Stimulated activated CD4-positive, alpha-beta T cell treated with anti-CD3 and anti-CD28 coated beads, Interleukin-2, amount 100 ng/mL, for 24 hours (primary cell): ENCODE measurements around the gene TRAP1.

Source experiments
- DNase-seq, 2 donors: peaks; one replicate each; pipeline ENCODE4 v3.0.0-alpha.2; 2020

Gene TRAP1

DNA sequence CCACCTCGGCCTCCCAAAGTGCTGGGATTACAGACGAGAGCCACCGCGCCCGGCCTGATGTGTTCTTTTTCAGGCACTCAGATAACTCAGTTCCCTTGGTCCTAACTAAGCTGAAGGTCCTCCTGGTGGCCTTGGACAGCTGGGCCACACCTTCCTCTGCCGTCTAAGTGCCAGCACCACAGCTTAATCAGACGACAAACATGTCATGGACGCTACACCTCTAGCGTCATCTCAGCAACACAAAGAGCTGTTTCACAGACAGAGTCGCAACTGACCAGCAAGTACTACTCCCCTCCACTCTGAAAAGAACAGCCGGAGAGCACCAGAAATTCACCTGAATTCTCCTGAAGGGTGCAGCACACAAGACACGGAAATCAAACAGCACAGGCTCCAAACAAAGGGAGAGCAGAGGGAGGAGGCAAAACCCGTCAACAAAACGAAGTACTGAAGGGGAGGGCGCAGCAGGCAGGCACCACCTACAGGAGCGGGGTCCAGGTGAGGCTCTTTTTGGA lies 4.4 kb downstream of the TRAP1 start:
- no peak for DNase-seq

DNA sequence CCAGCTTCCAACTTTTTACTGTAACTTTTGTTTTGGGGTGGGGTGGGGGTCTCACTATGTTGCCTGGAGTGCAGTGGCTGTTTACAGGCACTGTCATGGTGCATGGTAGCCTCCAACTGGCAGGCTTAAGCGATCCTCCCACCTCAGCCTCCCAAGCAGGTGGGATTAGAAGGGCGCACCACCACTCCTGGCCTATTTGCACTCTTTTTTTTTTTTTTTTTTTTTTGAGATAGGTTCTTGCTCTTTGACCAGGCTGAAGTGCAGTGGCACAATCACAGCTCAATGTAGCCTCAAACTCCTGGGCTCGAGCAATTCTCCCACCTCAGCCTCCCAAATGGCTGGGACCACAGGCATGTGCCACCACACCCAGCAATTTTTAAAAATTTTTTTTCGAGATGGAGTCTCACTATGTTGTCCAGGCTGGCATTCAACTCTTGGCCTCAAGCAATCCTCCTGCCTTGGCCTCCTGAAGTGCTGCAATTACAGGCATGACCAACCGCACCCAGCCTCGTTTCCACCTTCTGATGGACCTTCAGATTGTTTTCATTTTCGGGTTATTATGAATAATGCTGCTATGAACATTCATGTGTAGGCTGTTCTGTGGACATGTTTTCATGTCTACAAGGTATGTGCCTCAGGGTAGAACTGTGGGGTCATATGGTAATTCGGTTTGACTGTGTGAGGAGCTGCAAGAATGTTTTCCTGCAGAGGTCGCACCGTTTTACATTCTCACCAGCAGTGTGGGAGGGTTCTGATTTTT lies 10.9 kb downstream of the TRAP1 start:
- no peak for DNase-seq

DNA sequence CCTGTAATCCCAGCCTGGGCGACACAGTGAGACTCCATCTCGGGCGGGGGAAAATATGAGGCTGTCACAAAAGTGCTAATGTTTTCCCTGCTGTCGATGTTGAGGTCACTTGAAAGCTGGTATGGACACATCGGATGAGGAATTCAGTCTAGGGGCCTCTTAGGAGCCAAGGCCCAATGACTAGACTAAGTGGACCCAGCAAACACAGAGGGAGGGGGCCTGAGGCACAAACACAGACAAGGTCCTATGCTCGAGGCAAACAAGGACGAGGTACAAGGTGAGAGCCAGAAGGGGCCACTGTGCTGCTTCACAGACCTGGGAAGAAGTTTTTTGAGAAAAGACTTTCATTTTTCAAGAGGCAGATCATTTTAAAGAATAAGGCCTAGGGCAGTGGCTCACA lies 15.2 kb downstream of the TRAP1 start:
- no peak for DNase-seq

DNA sequence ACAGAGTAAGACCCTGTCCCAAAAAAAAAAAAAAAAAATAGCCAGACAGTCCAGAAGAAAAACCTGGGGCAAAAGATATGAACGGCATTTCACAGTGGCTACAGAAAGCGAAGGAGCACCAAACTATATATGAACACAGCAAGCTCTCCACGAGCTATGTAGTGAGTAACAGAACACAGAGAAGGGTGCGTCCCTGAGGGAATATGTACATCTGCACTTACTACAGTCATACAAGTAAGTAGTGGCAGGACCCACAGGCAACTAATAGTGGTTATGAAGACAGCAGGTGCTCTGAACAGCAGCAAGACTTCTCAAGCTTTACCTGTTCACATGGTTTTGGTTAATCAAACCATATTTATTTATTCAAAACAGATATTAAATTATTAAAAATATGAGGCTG lies 15.8 kb downstream of the TRAP1 start:
- no peak for DNase-seq

DNA sequence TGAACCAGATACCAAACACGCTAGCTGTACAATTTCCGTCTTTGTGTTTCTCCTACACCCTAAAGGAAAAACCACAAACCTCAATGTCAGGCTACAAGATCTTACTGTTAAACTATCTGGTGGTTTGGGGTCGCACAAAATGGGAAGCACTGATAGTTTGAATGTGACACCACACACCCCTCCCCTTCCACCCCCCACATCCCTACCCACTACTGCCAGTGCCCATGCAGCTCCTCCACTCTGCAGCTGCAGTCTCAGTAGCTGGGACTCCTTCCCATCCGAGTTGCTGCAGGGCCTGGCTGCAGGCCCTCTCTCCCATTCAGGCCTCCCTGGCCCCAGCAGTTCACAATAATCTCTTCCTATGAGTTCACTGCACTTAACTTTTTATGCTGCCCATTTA lies 18.4 kb downstream of the TRAP1 start:
- DNase-seq = no peak

DNA sequence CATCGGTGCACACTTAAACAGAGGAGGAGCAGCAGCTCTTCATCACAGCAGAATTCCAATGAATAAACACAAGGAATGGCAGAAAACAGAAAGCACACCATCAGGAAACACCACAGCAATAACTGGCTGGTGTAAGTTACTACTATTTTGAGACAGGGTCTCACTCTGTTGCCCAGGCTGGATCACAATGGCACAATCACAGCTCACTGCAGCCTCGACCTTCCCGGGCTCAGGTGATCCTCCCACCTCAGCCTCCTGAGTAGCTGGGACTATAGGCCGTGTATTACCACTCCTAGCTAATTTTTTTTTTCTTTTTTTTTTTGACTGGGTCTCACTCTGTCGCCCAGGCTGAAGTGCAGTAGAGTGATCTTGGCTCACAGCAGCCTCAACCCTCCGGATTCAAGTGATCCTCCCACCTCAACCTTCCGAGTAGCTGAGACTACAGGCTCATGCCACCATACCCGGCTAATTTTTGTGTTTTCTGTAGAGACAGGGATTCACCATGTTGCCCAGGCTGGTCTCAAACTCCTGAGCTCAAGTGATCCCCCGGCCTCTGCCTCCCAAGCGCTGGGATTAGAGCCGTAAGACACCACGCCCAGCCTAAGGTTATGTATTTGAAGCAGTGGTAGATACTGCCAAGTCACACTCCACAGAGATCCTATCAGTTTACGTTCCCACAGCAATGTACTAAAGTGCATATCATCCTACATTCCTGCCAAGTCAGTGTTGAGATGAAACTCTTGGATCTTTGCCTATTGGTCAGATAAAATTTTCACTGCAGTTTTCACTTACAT lies 20.7 kb downstream of the TRAP1 start:
- no peak for DNase-seq

DNA sequence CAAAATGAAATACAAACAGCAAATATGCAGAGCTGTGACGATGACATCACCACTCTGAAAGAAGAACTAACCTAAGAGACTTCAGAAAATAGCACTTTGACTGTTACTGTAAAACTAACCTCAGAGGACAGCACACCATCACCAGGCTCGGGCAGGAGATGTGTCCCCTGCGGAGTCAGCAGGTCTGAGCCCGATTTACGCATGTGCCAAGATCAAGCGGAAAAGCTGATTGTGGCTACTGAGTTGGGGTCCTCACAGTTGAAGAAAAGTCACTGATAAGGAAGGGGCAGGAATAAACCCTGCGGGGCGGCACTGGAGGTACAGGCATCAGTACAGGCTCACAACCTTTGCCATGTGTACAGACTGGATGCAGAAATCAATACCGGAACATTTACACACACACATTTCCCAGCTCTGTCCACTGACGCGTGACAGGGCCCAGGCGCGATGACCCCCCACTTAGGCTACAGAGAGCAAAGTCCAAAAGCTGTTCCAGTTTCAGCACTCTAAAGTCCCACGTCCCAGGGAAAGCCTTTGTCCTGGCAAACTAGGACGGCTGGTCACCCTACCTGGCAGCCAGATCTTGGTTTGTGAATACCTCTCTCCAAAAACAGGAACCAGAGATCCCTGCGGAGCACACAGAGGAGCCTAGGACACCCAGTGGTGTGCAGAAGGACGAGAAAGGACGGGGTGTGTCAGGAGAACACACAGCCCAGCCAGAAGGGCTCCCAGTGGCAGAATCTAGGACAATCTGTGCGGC lies 21.5 kb downstream of the TRAP1 start:
- no peak for DNase-seq

DNA sequence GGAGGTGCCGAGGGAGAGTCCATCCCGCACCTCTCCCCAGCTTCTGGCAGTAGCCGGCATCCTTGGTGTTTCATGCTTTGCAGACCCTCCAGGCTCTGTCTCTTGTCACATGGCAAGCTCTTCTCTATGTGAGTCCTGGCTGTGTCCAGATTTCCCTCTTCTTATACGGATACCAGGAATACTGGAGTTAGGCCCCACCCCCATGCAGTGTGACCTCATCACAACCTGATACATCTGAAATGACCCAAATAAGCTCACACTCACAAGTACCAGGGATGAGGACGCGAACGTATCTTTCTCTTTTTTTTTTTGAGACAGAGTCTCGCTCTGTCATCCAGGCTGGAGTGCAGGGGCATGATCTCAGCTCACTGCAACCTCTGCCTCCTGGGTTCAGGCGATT lies 23.3 kb downstream of the TRAP1 start:
- no peak for DNase-seq

DNA sequence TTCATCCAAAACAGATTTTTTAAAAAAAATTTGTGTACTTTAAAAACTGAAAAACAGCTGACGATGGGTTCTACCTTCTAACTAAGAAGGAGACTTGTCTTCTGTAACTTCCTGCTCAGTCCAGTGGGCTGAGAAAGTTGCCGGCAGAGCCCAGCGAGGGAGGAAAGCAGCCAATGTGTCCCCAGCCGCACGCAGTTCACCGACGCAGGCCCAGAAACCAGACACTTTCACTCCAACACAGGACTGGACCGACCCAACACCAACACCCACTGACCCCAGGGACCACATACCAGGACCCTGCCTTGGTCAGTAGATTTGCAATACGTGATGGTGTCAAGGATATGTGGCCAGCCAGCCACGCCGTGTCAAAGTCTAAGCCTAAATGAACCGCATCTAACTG lies 25.6 kb downstream of the TRAP1 start:
- DNase-seq = no peak

DNA sequence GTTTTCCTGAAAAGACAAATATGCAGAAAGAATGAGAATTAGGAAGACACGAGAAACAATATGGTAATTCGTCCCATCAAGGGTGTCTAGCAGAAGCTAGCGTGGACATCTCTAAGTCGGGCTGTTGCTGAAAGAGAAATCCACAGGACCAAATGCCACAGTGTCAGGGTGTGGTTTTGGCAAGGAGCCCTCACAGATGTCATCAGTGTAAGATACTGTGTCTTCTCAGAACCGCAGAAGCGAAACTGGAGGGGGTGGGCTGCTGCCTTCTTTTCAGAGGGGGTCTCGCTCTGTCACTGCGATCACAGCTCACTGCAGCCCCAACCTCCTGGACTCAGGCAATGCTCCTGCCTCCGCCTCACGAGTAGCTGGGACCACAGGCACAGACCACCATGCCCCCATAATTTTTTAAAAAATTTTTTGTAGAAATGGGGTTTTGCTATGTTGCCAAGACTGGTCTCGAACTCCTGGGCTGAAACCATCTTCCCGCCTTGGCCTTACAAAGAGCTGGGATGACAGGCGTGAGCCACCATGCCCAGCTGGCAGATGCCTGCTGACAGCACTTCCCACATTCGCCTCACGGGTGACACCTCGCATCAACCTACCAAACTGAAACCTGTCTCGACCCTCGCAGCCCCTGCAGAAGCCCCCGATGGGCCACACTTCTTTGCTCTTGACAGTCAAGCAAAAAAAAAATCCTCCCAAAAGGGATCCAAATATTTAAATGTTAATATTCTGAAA lies 26.2 kb downstream of the TRAP1 start:
- DNase-seq = no peak

DNA sequence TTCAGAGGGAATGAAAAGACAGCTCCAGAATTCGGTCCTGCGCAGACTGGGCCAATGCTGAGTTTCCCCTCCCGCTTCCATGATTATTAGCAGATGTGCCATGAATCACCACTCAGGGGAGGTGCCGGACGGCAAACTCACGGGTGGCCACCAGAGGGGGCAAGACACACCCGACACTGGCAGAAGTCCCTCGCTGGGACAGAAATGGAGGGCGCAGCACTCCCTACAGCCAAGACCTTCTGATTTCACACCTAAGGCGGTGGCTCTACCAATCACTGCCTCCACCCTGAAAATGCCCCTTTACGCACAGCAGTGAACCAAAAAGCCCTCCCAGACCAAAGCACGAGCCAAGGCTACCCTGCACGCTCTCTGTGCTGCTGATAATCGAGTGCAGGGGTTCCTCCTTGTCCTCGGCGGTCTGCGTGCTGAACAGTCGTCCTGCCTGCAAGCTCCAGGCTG lies 26.8 kb downstream of the TRAP1 start:
- DNase-seq = peak; percentile 84 to 85

DNA sequence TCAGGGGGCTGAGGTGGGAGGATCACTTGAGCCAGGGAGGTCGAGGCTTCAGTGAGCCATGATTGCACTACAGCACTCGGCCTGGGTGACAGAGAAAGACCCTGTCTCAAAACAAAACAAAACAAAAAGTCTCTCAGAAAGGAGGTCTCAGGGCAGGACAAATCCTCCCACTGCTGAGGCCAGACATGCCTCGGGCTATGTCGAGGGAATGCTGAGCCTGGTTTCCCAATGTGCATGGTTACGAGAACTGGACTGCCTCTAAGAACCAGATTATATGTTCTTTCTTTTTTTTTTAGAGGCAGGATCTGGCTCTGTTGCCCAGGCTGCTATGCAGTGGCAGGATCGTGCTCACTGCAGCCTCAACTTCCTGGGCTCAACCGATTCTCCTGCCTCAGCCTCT lies 27.6 kb downstream of the TRAP1 start:
- no peak for DNase-seq

DNA sequence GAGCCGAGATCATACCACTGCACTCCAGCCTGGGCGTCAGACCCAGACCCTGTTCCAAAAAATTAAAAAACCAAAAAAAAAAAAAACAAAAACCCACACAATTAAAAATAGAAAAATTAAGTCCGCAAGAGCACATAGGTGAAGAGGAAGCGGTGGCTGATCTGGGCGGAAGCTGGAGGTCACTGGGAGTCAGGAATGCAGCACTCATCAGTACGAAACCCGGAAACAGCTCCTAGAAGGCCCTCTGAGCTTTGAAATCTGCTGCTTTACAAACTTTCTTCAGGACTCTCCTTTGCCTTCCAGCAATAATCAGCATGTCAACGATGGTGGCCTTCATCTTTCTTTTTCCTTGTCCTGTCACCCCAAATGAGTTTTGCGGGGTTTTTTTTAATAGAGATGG lies 29.5 kb downstream of the TRAP1 start:
- no peak for DNase-seq

DNA sequence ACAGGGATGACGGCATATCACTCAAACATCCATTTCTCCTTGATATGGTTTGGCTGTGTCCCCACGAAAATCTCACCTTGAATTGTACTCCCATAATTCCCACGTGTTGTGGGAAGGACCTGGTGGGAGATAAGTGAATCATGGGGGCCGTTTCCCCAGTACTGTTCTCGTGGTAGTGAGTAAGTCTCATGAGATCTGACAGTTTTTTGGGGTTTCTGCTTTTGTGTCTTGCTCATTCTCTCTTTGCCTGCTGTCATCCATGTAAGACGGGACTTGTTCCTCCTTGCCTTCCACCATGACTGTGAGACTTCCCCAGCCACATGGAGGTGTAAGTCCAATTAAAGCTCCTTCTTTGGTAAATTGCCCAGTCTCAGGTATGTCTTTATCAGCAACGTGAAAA lies 30.3 kb downstream of the TRAP1 start:
- DNase-seq = no peak

DNA sequence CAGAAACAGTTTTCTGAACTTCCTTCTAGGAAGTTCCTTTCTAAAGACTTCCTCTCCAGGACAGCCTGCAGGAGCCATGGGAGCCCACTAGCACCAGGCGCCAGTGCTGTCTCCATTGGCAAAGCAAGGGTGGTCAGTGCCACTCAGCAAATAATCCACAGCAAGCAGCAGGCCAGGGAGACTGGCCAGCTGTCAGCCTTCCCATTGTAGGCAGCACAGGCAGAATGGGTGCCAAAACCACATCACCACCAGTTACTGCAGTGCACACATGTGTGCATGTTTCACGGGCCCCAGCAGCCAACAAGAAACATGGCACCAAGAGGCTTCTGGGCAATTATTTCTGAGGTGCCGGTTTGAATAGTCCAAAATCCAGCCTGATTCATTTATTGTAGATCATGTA lies 36.1 kb downstream of the TRAP1 start:
- DNase-seq = no peak

DNA sequence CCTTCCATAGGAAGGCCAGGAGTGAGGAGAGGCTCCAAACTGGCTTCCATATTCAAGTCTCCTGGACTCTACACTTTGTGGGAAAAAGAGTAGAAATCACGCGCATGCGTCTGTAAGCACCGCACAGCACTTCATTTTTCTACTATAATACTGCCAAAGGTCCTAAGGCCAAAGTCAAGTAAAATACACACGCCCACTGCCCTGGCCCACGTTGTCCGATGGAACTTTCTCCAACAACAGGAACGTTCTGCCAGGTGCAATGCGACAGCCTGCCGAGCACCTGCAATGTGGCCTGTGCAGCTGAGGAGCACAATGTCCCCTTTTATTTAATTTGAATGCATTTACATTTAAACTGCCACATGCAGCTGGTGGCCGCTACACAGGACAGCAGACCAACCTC lies 39.3 kb downstream of the TRAP1 start:
- no peak for DNase-seq

DNA sequence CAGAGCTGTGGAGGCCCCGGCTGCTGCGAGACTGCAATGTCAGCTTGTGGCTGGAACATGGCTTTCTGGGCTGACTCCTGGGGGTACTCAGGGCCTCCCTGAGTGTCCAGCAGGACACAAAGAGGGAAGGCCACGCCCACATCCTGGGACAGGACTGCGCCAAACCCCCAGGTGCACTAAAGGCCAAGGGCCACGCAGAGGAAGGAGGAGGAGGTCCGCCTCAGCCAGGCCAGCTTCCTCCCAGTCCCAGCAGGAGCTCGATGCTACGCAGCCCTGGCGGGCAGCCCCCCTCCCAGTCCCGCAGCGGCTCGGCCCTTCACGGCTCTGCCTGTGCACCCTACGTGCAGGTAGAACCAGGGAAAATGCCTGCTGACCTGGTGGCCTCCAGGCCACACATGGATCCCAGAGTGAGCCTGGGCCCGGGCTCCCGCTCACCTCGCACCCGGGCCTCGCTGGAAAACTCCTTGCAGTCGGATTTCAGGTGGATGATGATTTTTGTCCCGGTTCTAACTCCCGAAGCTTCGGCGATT lies 41.7 kb downstream of the TRAP1 start:
- DNase-seq = no peak

DNA sequence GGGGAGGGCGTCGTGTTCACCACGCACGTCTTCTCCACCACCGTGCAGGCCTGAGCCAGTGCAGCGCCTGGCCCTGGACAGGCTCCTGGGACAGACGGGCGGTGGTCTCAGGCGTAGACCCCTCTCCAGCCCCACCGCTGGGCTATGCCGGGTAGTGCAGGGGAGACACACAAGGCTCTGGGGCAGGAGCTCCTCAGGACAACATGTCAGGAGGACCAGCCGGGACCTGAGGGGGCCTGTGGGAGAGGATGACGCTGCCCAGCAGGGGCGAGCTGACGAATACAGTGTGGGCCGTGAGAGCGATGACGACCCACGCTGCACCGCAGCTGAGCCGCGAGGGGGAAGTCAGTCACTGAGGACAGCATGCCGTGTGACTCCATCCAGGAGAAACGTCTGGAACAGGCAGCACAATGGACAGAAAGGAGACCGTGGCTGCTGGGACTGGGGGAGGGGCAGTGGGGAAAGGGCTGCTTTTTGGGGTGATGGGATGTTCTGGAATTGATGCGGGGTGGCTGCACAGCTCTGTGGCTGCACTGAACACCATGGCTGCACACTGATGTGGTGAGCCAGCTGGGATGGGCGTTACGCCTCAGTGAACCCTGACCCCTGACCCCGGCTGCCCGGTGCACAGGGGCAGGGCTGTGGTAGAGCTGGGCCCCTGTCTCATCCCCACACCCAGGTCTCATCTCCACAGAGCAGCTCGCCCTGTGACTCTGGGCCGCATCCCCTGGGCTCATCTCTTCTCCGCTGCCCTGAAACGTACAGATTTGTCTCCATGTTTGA lies 42.6 kb downstream of the TRAP1 start:
- DNase-seq = no peak

DNA sequence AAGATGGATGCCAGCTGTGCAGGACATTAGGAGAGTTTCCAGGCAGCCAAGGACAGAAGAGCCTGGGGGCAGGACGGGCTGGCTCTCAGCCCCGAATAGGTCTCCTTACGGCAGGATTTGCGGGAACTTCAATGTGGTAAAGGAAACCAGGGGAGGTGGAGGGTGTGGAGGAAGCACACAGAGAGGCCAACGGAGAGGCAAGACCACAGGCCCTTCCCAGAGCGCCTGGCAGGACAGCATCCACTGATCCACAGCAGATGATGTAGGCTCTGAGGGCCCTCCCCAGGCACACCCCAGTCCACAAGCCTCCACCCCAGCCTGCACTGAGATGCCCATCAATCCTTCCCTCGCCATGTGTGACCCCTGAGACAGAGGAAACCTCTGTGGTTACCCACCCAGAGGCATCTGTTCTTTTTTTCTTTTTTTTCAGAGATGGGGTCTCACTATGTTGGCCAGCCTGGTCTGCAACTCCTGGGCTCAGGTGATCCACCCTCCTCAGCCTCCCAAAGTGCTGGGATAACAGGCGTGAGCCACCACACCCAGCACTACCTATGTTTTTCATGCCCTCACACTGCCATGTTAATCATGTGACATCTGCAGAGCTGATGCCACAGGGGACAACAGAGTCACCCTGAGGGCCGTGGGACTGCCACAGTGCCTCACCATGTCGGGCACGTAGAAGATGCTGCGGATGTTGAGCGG lies 43.5 kb downstream of the TRAP1 start:
- DNase-seq = no peak

DNA sequence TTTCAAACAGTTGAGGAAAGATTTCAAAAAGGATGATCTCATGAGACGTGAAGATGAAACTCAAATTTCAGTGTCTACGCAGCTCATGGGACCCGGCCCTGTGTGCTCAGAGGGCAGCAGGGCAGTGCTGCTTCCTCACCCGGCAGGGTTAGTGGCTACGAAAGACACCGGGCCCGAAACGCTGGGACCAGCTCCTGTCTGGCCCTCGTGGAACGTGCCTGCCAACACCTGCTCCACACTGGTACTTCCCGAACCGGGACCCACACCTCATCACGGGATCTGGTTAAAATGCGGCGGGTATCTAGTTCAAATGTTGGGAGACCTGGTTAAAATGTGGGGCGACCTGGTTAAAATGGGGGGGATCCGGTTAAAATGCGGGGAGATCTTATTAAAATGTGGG lies 44.1 kb downstream of the TRAP1 start:
- no peak for DNase-seq

DNA sequence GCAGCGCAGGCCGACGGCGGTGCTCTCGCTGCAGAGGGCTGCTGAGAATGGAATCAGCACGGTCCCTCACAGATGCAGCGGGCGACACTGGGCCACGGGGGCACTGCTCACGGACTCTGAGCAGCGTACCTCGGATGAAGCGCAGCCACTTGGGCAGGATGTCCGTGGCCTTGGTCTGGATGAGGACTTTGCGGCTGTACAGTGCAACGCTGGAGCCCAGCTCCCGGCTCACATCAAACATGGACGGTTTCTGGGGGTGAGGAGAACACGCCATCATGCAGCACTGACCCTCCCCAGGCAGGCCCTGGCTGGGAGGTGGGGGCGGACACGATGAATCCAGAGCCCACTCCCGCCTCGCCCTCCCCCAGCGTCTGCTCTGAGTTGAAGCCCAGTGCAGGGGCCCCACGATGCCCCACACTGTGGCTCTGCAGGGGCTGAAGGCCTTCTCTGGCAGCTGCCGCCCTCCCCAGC lies 44.7 kb downstream of the TRAP1 start:
- DNase-seq = no peak
